ENCODE data around the gene ANO10.

Gene ANO10

DNA sequence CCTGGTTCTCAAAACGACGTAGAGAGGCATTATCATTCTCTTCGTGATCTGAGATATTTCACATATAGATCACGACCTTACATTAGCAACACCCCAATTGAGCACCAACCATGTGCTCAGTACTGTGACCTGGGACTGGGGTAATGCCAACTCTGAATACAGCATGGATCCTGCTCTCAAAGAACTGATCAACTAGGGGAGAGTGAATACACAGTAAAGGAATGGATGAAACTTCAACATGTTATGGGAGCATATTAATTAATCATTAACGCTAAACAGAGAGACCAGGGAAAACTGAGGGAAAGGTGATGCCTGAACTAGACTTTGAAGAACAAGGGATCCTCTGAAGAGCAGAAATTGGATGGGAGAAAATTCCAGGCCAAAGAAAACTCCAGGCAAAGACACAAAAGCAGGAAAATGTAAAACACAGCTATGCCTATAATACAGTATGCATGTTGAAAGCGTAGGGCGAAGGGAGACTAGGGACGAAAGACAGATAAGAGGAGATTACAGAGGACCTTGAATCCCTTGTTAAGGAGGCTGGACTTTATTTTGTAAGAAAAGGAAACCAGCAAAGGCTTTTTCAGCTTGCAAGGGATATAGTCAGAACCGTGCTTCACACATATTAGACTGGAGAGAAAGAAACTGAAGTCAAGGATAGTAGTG lies 105.7 kb downstream of the ANO10 start (continued):
- TF ChIP-seq ZNF174 (tag by site-specific recombination; IDR thresholded peaks at IDR 0.05) (no peak), KLF10 (tag by site-specific recombination; IDR thresholded peaks at IDR 0.05) (no peak), BCL6B (tag by site-specific recombination; IDR thresholded peaks at IDR 0.05) (no peak)

DNA sequence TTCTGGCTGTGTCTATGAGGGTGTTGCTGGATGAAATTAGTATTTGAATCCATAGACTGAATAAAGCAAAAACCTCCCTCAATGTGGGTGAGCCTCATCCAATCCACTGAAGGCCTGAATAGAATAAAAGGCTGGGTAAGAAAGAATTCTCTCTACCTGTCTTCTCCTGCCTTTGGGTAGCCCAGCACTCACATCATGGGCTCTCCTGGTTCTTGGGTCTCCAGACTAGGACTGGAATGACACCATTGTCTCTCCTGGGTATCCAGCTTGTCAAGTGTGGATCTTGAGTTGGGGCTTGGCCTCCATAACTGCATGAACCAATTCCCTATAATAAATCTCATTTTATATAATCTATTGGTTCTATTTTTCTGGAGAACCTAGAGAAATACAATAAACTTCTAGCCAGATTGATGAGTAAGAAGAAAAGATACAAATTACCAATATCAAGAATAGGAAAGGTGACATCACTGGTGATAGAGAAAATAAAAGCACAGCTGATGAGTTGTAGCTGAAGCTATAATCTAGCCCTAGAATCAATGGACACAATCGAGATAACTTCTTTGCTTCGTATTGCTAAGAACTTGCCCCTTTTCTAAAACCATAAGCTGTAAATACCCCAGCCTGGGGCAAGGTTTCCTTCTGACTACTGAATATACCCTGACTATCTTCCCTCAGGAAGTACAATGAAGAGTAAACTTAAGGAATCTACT lies 106.4 kb downstream of the ANO10 start:
- H3K4me3 ChIP-seq (ENCODE audit: low read depth, low read length) = no peak overlapping the region
- ChIA-PET CTCF (no interaction called here), POLR2A (no interaction called here)
- H3K9me3 ChIP-seq (ENCODE audit: control insufficient read depth, insufficient read depth, low read depth, low read length) = no peaks in the 10 kb centered on the region
- H3K4me1 ChIP-seq (ENCODE audit: control insufficient read depth, insufficient read depth, low read length) = no peaks in the 10 kb centered on the region
- TF ChIP-seq ZSCAN30 (tag by site-specific recombination; IDR thresholded peaks at IDR 0.05) = no peak
- no peak for TF ChIP-seq ZNF791 (tag by site-specific recombination; IDR thresholded peaks at IDR 0.05)
- TF ChIP-seq SCRT1 (tag by site-specific recombination; IDR thresholded peaks at IDR 0.05; ENCODE audit: borderline replicate concordance) = no peak
- TF ChIP-seq ZNF555 (tag by site-specific recombination; conservative IDR thresholded peaks at IDR 0.05) = no peak
- no peak for TF ChIP-seq ZNF433 (tag by site-specific recombination; IDR thresholded peaks at IDR 0.05; ENCODE audit: low read depth)
- no peak for TF ChIP-seq BCL11B (tag by site-specific recombination; IDR thresholded peaks at IDR 0.05; ENCODE audit: low read depth)
- no peak for TF ChIP-seq KLF10 (tag by site-specific recombination; IDR thresholded peaks at IDR 0.05)
- TF ChIP-seq ZNF670 (tag by site-specific recombination; IDR thresholded peaks at IDR 0.05; ENCODE audit: low read depth) = no peak
- TF ChIP-seq ZNF530 (tag by site-specific recombination; IDR thresholded peaks at IDR 0.05; ENCODE audit: low read depth) = no peak
- TF ChIP-seq ZNF19 (tag by site-specific recombination; IDR thresholded peaks at IDR 0.05; ENCODE audit: low read depth) = no peak
- TF ChIP-seq, protein P1, sequence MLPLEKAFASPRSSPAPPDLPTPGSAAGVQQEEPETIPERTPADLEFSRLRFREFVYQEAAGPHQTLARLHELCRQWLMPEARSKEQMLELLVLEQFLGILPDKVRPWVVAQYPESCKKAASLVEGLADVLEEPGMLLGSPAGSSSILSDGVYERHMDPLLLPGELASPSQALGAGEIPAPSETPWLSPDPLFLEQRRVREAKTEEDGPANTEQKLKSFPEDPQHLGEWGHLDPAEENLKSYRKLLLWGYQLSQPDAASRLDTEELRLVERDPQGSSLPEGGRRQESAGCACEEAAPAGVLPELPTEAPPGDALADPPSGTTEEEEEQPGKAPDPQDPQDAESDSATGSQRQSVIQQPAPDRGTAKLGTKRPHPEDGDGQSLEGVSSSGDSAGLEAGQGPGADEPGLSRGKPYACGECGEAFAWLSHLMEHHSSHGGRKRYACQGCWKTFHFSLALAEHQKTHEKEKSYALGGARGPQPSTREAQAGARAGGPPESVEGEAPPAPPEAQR (tag by site-specific recombination; IDR thresholded peaks at IDR 0.05) = no peak
- no peak overlapping the region for H3K27ac ChIP-seq (ENCODE audit: extremely low read depth, low read depth, low read length)
- no peaks in the 10 kb centered on the region for H3K36me3 ChIP-seq (ENCODE audit: control insufficient read depth in 2 of 2, insufficient read depth in 1 of 2, low read length in 2 of 2)

- Histone ChIP-seq H3K36me3 (ENCODE audit: control insufficient read depth in 2 of 2, insufficient read depth in 1 of 2, low read length in 2 of 2) (no peaks in the 10 kb centered on the region), H3K4me3 (ENCODE audit: low read depth, low read length) (no peak overlapping the region), H3K9me3 (ENCODE audit: control insufficient read depth, insufficient read depth, low read depth, low read length) (no peaks in the 10 kb centered on the region), H3K27ac (ENCODE audit: extremely low read depth, low read depth, low read length) (no peak overlapping the region), H3K4me1 (ENCODE audit: control insufficient read depth, insufficient read depth, low read length) (no peaks in the 10 kb centered on the region)
- CTCF ChIA-PET = no interaction called here
- TF ChIP-seq GLIS2 (tag by site-specific recombination; IDR thresholded peaks at IDR 0.05) = no peak
- TF ChIP-seq ZFHX2 (tag by site-specific recombination; conservative IDR thresholded peaks at IDR 0.05) = no peak
- TF ChIP-seq, protein P2, sequence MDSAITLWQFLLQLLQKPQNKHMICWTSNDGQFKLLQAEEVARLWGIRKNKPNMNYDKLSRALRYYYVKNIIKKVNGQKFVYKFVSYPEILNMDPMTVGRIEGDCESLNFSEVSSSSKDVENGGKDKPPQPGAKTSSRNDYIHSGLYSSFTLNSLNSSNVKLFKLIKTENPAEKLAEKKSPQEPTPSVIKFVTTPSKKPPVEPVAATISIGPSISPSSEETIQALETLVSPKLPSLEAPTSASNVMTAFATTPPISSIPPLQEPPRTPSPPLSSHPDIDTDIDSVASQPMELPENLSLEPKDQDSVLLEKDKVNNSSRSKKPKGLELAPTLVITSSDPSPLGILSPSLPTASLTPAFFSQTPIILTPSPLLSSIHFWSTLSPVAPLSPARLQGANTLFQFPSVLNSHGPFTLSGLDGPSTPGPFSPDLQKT (IDR thresholded peaks at IDR 0.05; ENCODE audit: borderline replicate concordance, low read depth, low read length) = no peak
- TF ChIP-seq ZNF350 (tag by site-specific recombination; IDR thresholded peaks at IDR 0.05) = no peak
- no peak for TF ChIP-seq SP2 (tag by site-specific recombination; IDR thresholded peaks at IDR 0.05)
- TF ChIP-seq ZNF362 (tag by site-specific recombination; IDR thresholded peaks at IDR 0.05) = no peak
- TF ChIP-seq ZEB2 (tag by site-specific recombination; IDR thresholded peaks at IDR 0.05) = no peak
- no peak for TF ChIP-seq ZSCAN30 (tag by site-specific recombination; IDR thresholded peaks at IDR 0.05)
- TF ChIP-seq ZNF624 (tag by site-specific recombination; IDR thresholded peaks at IDR 0.05) = no peak
- TF ChIP-seq ZNF202 (tag by site-specific recombination; IDR thresholded peaks at IDR 0.05; ENCODE audit: borderline replicate concordance) = no peak
- TF ChIP-seq ZNF10 (tag by site-specific recombination; IDR thresholded peaks at IDR 0.05) = no peak
- no peak for TF ChIP-seq KLF16 (tag by site-specific recombination; IDR thresholded peaks at IDR 0.05)
- no peak for TF ChIP-seq KLF10 (tag by site-specific recombination; IDR thresholded peaks at IDR 0.05)
- no peak for TF ChIP-seq ZNF473 (tag by site-specific recombination; IDR thresholded peaks at IDR 0.05)
- POLR2A ChIA-PET = no interaction called here
Measured at GRCh38 chr3:43512754-43513404, 108.9 kb downstream of the ANO10 start.
